Measurements from ENCODE around the gene PSTPIP1. TPM values are rescaled to one million over a fixed set of nuclear protein-coding genes. Genes with fewer than 3 reads are reported as not detected.

The PSTPIP1 gene
- total and polyA plus RNA-seq, 8 donors: 1.8 to 52.9 (median 3.4) TPM

DNA sequence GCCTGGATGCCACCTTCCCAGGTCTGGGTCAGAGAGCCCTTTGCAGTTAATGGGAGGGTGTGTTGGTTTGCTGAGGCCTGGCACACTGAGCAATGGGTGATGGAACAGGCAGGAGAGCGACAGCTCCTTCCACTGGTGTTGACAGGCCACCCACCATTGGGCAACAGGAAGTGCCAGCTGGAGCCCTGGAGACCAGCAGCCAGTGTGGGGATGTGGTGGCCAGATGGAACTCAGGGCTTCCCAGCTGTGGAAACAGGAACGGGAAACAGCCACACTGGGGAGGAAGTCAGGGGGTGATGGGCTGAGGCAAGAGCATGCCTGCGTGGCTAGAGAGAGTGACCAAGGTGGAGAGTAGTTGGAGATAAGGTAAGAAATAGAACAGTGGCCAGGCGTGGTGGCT, 9.3 kb downstream of the PSTPIP1 start:
- TF ChIP-seq, protein P1, sequence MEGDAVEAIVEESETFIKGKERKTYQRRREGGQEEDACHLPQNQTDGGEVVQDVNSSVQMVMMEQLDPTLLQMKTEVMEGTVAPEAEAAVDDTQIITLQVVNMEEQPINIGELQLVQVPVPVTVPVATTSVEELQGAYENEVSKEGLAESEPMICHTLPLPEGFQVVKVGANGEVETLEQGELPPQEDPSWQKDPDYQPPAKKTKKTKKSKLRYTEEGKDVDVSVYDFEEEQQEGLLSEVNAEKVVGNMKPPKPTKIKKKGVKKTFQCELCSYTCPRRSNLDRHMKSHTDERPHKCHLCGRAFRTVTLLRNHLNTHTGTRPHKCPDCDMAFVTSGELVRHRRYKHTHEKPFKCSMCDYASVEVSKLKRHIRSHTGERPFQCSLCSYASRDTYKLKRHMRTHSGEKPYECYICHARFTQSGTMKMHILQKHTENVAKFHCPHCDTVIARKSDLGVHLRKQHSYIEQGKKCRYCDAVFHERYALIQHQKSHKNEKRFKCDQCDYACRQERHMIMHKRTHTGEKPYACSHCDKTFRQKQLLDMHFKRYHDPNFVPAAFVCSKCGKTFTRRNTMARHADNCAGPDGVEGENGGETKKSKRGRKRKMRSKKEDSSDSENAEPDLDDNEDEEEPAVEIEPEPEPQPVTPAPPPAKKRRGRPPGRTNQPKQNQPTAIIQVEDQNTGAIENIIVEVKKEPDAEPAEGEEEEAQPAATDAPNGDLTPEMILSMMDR (IDR thresholded peaks at IDR 0.05): no peak
- Histone ChIP-seq H3K36me3 (peaks cover 0 to 4% of the 10 kb centered on the region in 2 donors), H3K4me1 (peaks cover 5 to 58% of the 10 kb centered on the region in 2 donors), H3K4me3 (no peak overlapping the region), H3K27me3 (no peaks in the 10 kb centered on the region), H3K9me3 (no peaks in the 10 kb centered on the region), H3K27ac (peak overlapping the region; percentile 33 to 92)
- intact Hi-C loops (cut with DNase I): no loop called here
- peak in 2 of 4 donors; percentile 84 to 90 for DNase-seq
- ATAC-seq: peak; percentile 69

DNA sequence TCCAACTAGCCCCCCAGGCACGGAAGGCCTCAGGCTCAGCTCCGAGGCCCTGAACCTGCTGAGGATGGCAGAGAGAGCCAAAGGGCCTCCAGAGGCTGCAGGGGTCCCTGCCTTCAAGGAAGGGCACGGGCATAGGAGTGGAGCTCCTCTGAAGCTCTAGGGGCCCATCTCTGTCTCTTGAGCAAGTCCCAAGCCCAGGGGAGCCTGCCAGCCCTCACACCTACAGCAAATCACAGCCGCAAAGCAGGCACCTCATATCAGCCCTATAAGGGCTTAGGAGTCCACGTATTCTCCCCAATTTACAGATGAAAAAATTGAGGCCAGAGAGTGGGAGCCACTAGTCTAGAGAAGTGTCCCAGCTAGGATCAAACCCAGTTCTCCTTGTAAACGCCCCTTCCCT, 14.2 kb downstream of the PSTPIP1 start:
- Histone ChIP-seq H3K27me3 (no peaks in the 10 kb centered on the region), H3K36me3 (no peaks in the 10 kb centered on the region), H3K4me1 (peaks cover 0 to 35% of the 10 kb centered on the region in 2 donors), H3K9me3 (no peaks in the 10 kb centered on the region), H3K27ac (peak overlapping the region in 1 of 2 donors; percentile 28), H3K4me3 (no peak overlapping the region)
- intact Hi-C loops (cut with DNase I): no loop called here
- TF ChIP-seq, protein P1 (IDR thresholded peaks at IDR 0.05): no peak
- no peak for ATAC-seq
- DNase-seq: peak in 1 of 4 donors; percentile 20

DNA sequence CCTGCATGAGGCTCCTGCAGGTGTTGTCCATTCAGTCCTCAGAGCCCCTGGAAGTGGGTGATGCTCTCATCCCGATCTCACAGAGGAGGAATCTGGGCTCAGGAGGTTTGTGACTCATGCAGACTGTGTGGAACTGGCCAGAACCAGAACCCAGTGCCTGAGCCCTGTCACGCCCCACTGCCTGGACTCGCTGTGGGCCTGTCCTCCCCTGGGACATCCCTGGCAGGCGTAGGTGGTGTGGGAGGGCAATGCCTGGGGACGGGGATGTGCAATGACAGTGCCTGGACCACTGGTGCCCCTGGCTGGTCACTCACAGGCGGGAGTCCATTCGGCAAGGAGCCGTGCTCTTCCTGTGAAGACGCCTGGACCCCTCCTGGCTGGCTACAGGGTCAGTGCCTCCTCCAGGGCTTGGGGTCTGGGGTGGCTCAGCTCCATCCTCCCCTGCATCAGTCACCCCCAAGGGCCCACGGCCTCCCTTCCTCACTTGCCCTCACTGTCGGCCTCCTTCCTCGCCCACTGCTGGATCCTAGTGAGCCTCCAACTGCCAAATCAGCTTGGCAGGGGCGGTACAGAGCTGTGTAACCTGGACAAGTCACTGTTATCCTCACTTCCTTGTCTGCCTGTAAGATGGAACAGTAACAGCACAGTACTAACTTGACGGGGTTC, 14.9 kb downstream of the PSTPIP1 start:
- Histone ChIP-seq H3K4me3 (no peak overlapping the region), H3K27ac (peak overlapping the region in 1 of 2 donors; percentile 28), H3K4me1 (peaks cover 0 to 35% of the 10 kb centered on the region in 2 donors), H3K27me3 (no peaks in the 10 kb centered on the region), H3K36me3 (no peaks in the 10 kb centered on the region), H3K9me3 (no peaks in the 10 kb centered on the region)
- intact Hi-C loops (cut with DNase I): no loop called here
- peak in 1 of 4 donors; percentile 49 for DNase-seq
- TF ChIP-seq, protein P1 (IDR thresholded peaks at IDR 0.05): no peak
- no peak for ATAC-seq

DNA sequence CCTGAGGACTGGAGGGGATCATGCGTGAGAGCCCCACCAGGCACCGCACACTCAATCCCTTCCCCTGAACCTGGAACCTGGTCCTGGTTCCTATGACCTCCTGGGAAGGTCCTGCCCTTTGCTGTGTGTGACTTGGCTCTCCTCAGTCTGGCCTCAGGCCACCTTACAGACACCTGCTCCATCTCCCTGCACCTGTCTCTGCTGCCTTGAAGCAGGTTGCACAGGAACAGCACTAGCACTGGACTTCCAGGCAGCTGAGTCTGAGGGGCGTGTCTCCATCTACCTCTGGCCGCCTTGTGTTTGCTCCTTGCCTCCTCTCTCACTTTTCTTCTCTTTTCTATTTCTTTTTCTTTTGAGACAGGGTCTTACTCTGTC, 15.4 kb downstream of the PSTPIP1 start:
- intact Hi-C loops (cut with DNase I): no loop called here

DNA sequence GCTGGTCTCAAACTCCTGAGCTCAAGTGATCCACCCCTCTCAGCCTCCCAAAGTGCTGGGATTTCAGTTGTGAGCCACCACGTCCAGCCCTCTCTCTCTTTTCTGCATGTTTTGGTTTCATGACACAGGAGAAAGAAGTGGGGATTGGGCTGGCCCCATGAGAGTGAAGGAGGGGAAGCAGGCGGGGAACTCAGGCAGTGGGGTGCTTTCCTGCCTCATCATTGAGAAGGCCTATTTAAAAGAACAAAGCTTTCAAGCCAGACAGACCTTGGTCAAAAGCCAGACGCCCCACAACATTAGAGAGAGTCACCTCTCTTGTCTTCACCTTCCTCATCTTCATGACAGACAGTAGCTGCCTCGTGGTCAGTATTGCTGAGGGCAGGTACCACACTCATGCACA, 15.9 kb downstream of the PSTPIP1 start:
- DNase-seq (peak in 1 of 4 donors; percentile 5), ATAC-seq (no peak)
- H3K36me3 ChIP-seq: no peaks in the 10 kb centered on the region
- no peaks in the 10 kb centered on the region for H3K9me3 ChIP-seq
- H3K27ac ChIP-seq: no peak overlapping the region
- no peak overlapping the region for H3K4me3 ChIP-seq
- peaks cover 0 to 46% of the 10 kb centered on the region in 2 donors for H3K4me1 ChIP-seq
- intact Hi-C loops (cut with DNase I): no loop called here
- no peaks in the 10 kb centered on the region for H3K27me3 ChIP-seq
- TF ChIP-seq, protein P1 (IDR thresholded peaks at IDR 0.05): no peak

More for the DNA sequence above, 15.4 kb downstream of the PSTPIP1 start:
- H3K4me1 ChIP-seq: peaks cover 0 to 40% of the 10 kb centered on the region in 2 donors
- H3K9me3 ChIP-seq: no peaks in the 10 kb centered on the region
- TF ChIP-seq, protein P1 (IDR thresholded peaks at IDR 0.05): no peak
- no peaks in the 10 kb centered on the region for H3K27me3 ChIP-seq
- H3K27ac ChIP-seq: no peak overlapping the region
- no peak for ATAC-seq
- H3K4me3 ChIP-seq: no peak overlapping the region
- DNase-seq: no peak
- H3K36me3 ChIP-seq: no peaks in the 10 kb centered on the region

All from left lung (tissue), 10 donors.